KG1 (cell line): ENCODE results near the gene GPR152.

Experiments used
- DNase-seq: peaks from one replicate; lab custom pipeline; 2025; lab: John Stamatoyannopoulos, UW

Gene GPR152

GRCh38 chr11:67423891-67424613 is 28.5 kb downstream of the GPR152 start:
- DNase-seq, result no peak

- no peak for DNase-seq
These were observed 29.1 kb downstream of the GPR152 start for GRCh38 chr11:67423466-67423865.

- no peak for DNase-seq
These were observed 29.6 kb downstream of the GPR152 start for GRCh38 chr11:67422891-67423290.

- no peak for DNase-seq
These were observed 31.0 kb downstream of the GPR152 start for GRCh38 chr11:67421430-67422031.

GRCh38 chr11:67420646-67421429 is 31.7 kb downstream of the GPR152 start:
- peak; percentile 60 for DNase-seq

GRCh38 chr11:67420147-67420645 is 32.3 kb downstream of the GPR152 start:
- no peak for DNase-seq

- no peak for DNase-seq
These were observed 33.0 kb downstream of the GPR152 start for GRCh38 chr11:67419325-67420049.

- DNase-seq, result no peak
These were observed 33.9 kb downstream of the GPR152 start for GRCh38 chr11:67418476-67419281.

GRCh38 chr11:67417425-67417824 is 35.1 kb downstream of the GPR152 start:
- DNase-seq, result no peak

GRCh38 chr11:67416416-67417335 is 35.9 kb downstream of the GPR152 start:
- DNase-seq, result no peak

- DNase-seq, result no peak
These were observed 36.8 kb downstream of the GPR152 start, which contains the start of gene CARNS1 for GRCh38 chr11:67415501-67416304. Gene CARNS1, plus strand, starts transcription at chr11:67415678. Its CDS starts 522 bp downstream, at chr11:67416200.

- no peak for DNase-seq
These were observed 39.2 kb downstream of the GPR152 start for GRCh38 chr11:67413266-67413849.

GRCh38 chr11:67412495-67413179 is 39.9 kb downstream of the GPR152 start:
- no peak for DNase-seq

- no peak for DNase-seq
These were observed 40.8 kb downstream of the GPR152 start for GRCh38 chr11:67411785-67412152.

- DNase-seq, result no peak
These were observed 41.3 kb downstream of the GPR152 start for GRCh38 chr11:67410984-67411784.

- DNase-seq, result no peak
These were observed 42.1 kb downstream of the GPR152 start for GRCh38 chr11:67410369-67410831.

- no peak for DNase-seq
These were observed 42.7 kb downstream of the GPR152 start for GRCh38 chr11:67409781-67410368.
